Sigmoid colon (tissue), 7 donors: ENCODE results near the gene ZNF672. TPM values are rescaled to one million over a fixed set of nuclear protein-coding genes. Genes with fewer than 3 reads are reported as not detected.
A peak's percentile ranks its signal among the peaks of the same experiment; 100 is the strongest.

Experiments used
- DNase-seq: peaks from one replicate; pipeline ENCODE4 v3.0.0-alpha.2; 2019
- H3K27ac ChIP-seq, 4 donors: fragments of 200-600 bp; sonication (generic); one replicate each; pipeline ENCODE4 v1.5.1; 2016 to 2019; ENCODE audit warnings: mild to moderate bottlenecking in 1 of 4
- H3K27me3 ChIP-seq, 3 donors: fragments of 200-600 bp; sonication (generic); one replicate each; pipeline ENCODE4 v1.5.1; 2019; ENCODE audit warnings: mild to moderate bottlenecking in 1 of 3
- H3K36me3 ChIP-seq, 4 donors: fragments of 200-600 bp; sonication (generic); one replicate each; pipeline ENCODE4 v1.5.1; 2016 to 2019
- H3K4me1 ChIP-seq, 4 donors: fragments of 200-600 bp; sonication (generic); one replicate each; pipeline ENCODE4 v1.5.1; 2017 to 2019
- H3K4me3 ChIP-seq, 4 donors: fragments of 200-600 bp; sonication (generic); one replicate each; pipeline ENCODE4 v1.5.1; 2017 to 2019; ENCODE audit warnings: mild to moderate bottlenecking in 2 of 4, moderate library complexity in 1 of 4
- H3K9me3 ChIP-seq, 4 donors: fragments of 200-600 bp in 3 of 4; sonication (generic) in 3 of 4; one replicate each; pipeline versions ENCODE4 v1.5.1 to v1.6.1; 2013 to 2019
- EP300 ChIP-seq, 4 donors: sonication (generic); formaldehyde crosslinking; IDR thresholded peaks; one replicate each; pipeline ENCODE4 v1.6.1; 2017; ENCODE audit warnings: antibody characterized with exemption in 4 of 4
- POLR2A ChIP-seq, 2 donors: fragments of 450-650 bp; IDR thresholded peaks; one replicate each; pipeline ENCODE4 v1.6.1; 2016; ENCODE audit warnings: antibody characterized with exemption in 2 of 2, mild to moderate bottlenecking in 2 of 2, moderate library complexity in 2 of 2
- POLR2AphosphoS5 ChIP-seq, 4 donors: sonication (generic); formaldehyde crosslinking; IDR thresholded peaks; one replicate each; pipeline ENCODE4 v1.6.1; 2017; ENCODE audit warnings: antibody characterized with exemption in 4 of 4
- WGBS, 2 donors: extraction: QIAGEN DNeasy Blood & Tissue Kit; methylation state at CpG; one replicate each; pipeline ENCODE4 v1.1.7; 2013; 5-methylcytosine and 5-hydroxymethylcytosine counted together
- intact Hi-C: fragments of 100-400 bp; cut with DNase I; formaldehyde crosslinking; loops from one replicate; pipeline ENCODE4 v1.15.1; 2023
- polyA plus RNA-seq, 3 donors: library from polyadenylated mRNA; stranded (reverse); fragments of 200-250 nt; gene quantifications; one replicate each; pipeline ENCODE4 v1.2.3, GENCODE V29; 2013
- total RNA-seq, 4 donors: library from RNA; depleted of rRNA; stranded (reverse); fragments of >200 nt; gene quantifications; one replicate each; pipeline ENCODE4 v1.1.0, GENCODE V29; 2016
- TF ChIP-seq, protein P1 (sequence below), 4 experiments: fragments of 450-650 bp in 3 of 4; fragments of 200-600 bp in 1 of 4; IDR thresholded peaks; one replicate each; pipeline ENCODE4 v1.5.1; 2016 to 2019; ENCODE audit warnings: antibody characterized with exemption in 4 of 4, mild to moderate bottlenecking in 3 of 4, moderate library complexity in 2 of 4
- donor health status: healthy with polysubstance abuse.
- donor health status: Bipolar disorder and iron deficiency.
- donor health status: healthy.

ZNF672 gene
- total and polyA plus RNA-seq, 7 donors: 14.4 to 31.1 (median 21.4) TPM

DNA sequence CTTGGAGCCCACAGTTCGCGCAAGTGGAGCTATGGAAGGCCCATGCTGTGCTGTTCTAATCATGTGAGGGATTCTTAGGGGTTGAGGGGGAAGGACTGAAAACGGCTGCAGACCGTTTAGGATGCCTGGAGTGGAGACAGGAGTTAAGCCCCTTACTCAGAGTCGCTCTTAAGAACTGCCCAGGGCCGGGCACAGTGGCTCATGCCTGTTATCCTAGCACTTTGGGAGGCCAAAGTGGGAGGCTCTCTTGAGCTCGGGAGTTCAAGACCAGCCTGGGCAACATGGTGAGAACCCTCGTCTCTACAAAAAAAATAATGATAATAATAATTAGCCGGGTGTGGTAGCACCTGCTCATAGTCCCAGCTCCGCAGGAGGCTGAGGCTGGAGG lies 1.1 kb downstream of the ZNF672 start:
- DNase-seq: no peak
- TF ChIP-seq EP300 (IDR thresholded peaks at IDR 0.05): no peak
- TF ChIP-seq, protein P1, sequence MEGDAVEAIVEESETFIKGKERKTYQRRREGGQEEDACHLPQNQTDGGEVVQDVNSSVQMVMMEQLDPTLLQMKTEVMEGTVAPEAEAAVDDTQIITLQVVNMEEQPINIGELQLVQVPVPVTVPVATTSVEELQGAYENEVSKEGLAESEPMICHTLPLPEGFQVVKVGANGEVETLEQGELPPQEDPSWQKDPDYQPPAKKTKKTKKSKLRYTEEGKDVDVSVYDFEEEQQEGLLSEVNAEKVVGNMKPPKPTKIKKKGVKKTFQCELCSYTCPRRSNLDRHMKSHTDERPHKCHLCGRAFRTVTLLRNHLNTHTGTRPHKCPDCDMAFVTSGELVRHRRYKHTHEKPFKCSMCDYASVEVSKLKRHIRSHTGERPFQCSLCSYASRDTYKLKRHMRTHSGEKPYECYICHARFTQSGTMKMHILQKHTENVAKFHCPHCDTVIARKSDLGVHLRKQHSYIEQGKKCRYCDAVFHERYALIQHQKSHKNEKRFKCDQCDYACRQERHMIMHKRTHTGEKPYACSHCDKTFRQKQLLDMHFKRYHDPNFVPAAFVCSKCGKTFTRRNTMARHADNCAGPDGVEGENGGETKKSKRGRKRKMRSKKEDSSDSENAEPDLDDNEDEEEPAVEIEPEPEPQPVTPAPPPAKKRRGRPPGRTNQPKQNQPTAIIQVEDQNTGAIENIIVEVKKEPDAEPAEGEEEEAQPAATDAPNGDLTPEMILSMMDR (IDR thresholded peaks at IDR 0.05): no peak
- TF ChIP-seq POLR2AphosphoS5 (IDR thresholded peaks at IDR 0.05): no peak
- no peak for TF ChIP-seq POLR2A (IDR thresholded peaks at IDR 0.05)
- H3K27me3 ChIP-seq: no peaks in the 10 kb centered on the region
- H3K27ac ChIP-seq: peak overlapping the region; percentile 99 to 100 (median 100)
- 3 to 14% methylated on average over 10 of the region's 10 CpGs for WGBS, 2 donors
- H3K4me1 ChIP-seq: peaks cover 0 to 48% (median 46%) of the 10 kb centered on the region in 4 donors
- H3K4me3 ChIP-seq: peak overlapping the region; percentile 87 to 96 (median 93)
- no peaks in the 10 kb centered on the region for H3K36me3 ChIP-seq
- intact Hi-C loops: loop anchor here (1.0 to 2.0 kb wide), 2 partner anchors 19 to 68 kb away; partner anchors contain the start of gene PGBD2
- H3K9me3 ChIP-seq: no peaks in the 10 kb centered on the region

DNA sequence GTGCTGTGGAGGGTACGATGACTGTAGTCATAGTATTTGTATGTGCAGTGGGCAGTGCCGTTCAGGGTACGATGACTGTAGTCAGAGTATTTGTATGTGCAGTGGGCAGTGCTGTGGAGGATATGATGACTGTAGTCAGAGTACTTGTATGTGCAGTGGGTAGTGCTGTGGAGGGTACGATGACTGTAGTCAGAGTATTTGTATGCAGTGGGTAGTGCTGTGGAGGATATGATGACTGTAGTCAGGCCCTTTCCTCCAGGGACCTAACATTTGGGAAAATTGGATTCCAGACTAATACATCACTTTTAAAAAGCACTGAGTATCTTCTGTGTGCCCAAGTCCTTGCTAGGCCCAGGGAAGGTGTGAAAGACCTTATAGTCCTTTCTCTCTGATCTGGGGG lies 2.9 kb downstream of the ZNF672 start:
- 94 to 96% methylated on average over 4 of the region's 4 CpGs for WGBS, 2 donors
- peak overlapping the region in 2 of 4 donors; percentile 62 to 71 for H3K27ac ChIP-seq
- intact Hi-C loops: no loop called here
- H3K4me3 ChIP-seq: no peak overlapping the region
- peaks cover 0 to 48% (median 46%) of the 10 kb centered on the region in 4 donors for H3K4me1 ChIP-seq
- H3K27me3 ChIP-seq: no peaks in the 10 kb centered on the region
- H3K9me3 ChIP-seq: no peaks in the 10 kb centered on the region
- peaks cover under 1 to 17% (median 14%) of the 10 kb centered on the region in 4 donors for H3K36me3 ChIP-seq
- DNase-seq: no peak
- TF ChIP-seq EP300 (IDR thresholded peaks at IDR 0.05): no peak
- TF ChIP-seq POLR2AphosphoS5 (IDR thresholded peaks at IDR 0.05): no peak
- TF ChIP-seq POLR2A (IDR thresholded peaks at IDR 0.05): no peak
- TF ChIP-seq, protein P1 (IDR thresholded peaks at IDR 0.05): no peak

DNA sequence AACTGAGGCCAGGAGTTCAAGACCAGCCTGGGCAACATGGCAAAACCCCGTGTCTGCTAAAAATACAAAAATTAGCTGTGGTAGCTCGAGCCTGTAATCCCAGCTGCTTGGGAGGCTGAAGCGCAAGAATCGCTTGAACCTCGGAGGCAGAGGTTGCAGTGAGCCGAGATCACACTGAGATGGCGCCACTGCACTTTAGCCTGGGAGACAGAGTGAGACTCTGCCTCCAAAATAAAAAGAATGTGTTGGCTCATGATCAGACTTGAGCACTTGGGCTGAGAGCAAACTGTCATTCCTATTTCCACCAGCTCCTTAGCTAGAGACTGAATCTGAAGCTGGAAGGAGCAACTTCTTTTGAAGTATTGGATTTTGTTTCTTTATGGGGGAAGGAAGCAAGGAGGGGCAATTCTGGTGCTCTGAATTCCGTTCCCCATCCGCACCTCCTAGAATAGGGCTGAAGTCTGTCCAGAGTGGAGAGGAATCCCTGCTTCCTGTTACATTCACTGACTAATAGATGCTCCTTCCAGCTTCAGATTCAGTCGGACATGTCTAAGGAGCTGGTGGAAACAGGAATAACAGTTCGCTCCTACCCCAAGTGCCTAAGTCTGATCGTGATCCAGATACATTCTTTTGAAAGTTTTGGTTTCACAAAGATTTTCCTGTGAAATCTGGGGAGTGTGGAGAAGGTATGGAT lies 3.8 kb downstream of the ZNF672 start:
- TF ChIP-seq, protein P1 (IDR thresholded peaks at IDR 0.05): peak in 3 of 4 experiments; percentile 40 to 52 (median 47)
- TF ChIP-seq POLR2A (IDR thresholded peaks at IDR 0.05) (no peak), POLR2AphosphoS5 (IDR thresholded peaks at IDR 0.05) (peak in 2 of 4 donors; percentile 14 to 22), EP300 (IDR thresholded peaks at IDR 0.05) (no peak)
- H3K9me3 ChIP-seq: no peaks in the 10 kb centered on the region
- no peak for DNase-seq
- no peaks in the 10 kb centered on the region for H3K27me3 ChIP-seq
- WGBS, 2 donors: 55 to 63% methylated on average over 12 of the region's 12 CpGs
- intact Hi-C loops: no loop called here
- peaks cover 0 to 48% (median 46%) of the 10 kb centered on the region in 4 donors for H3K4me1 ChIP-seq
- H3K27ac ChIP-seq: peak overlapping the region; percentile 62 to 73 (median 72)
- peaks cover 9 to 26% (median 23%) of the 10 kb centered on the region in 4 donors for H3K36me3 ChIP-seq
- H3K4me3 ChIP-seq: no peak overlapping the region

DNA sequence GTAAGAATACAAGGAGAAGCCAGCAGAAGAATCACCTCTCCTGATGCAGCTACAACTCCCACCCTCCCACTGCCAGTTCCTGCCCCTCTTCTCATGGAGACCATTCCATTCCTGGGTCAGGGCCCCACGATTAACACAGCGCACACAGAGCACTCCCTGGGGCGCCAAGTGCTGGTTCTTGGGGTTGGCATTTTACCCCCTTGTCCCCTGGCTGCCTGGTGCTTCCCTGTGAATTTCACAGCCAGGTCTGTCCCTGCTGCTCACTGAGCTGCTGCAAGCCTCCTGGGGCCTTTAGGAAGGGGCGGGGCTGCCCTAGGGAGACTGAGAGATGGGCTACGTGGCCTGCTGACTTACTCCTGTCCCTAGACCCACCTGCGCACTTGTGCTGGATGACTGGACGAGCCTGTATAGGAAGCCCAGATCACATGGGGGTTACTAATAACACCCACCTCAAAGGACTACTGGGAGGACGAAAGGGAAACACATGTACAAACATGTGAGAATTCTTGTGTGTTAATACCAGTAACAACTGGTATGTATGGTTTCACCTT lies 4.8 kb downstream of the ZNF672 start:
- H3K27ac ChIP-seq: peak overlapping the region; percentile 62 to 73 (median 72)
- 88 to 90% methylated on average over 8 of the region's 8 CpGs for WGBS, 2 donors
- H3K27me3 ChIP-seq: no peaks in the 10 kb centered on the region
- peaks cover 18 to 36% (median 33%) of the 10 kb centered on the region in 4 donors for H3K36me3 ChIP-seq
- intact Hi-C loops: no loop called here
- TF ChIP-seq POLR2A (IDR thresholded peaks at IDR 0.05) (no peak), POLR2AphosphoS5 (IDR thresholded peaks at IDR 0.05) (no peak), EP300 (IDR thresholded peaks at IDR 0.05) (no peak)
- TF ChIP-seq, protein P1 (IDR thresholded peaks at IDR 0.05): no peak
- DNase-seq: no peak
- H3K4me3 ChIP-seq: no peak overlapping the region
- peaks cover 0 to 42% (median 39%) of the 10 kb centered on the region in 4 donors for H3K4me1 ChIP-seq
- H3K9me3 ChIP-seq: no peaks in the 10 kb centered on the region
